ENCODE measurements around the gene SPATC1L.

DNA sequence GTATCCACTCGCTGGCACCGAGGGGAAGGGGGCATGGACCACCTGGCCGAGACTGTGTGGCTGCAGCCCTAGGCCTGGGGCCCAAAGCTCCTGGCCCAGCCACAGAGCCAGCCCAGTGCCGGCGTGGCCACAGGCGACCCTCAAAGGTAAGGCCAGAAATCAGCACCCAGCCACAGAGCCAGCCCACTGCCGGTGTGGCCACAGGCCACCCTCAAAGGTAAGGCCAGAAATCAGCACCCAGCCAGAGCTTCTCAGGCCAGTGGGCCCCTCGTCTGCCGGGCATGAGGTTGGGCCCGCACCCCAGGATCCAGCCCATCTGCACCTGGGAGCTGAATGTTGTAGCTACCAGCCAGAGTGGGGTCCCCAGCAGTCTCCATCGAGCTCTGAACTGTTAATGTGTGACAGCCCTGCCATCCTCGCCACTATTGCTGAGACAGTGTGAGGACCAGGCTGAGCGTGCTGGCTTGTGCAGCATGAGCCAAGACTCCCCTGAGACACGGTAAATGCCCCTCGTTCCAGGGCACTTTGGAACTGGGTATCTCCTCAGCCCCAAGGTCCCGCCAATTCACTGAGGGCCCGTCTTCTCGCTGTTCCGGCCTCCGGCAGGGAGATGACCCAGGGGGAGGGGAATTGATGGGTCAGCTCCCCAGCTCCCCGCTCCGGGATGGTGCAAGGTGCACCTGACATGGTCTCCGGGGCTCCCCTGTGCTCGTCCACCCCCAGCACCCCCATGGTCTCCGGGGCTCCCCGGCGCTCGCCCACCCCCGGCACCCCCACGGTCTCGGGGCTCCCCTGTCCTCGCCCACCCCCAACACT is 24.2 kb downstream of the SPATC1L start:
- TF ChIP-seq, protein P1, sequence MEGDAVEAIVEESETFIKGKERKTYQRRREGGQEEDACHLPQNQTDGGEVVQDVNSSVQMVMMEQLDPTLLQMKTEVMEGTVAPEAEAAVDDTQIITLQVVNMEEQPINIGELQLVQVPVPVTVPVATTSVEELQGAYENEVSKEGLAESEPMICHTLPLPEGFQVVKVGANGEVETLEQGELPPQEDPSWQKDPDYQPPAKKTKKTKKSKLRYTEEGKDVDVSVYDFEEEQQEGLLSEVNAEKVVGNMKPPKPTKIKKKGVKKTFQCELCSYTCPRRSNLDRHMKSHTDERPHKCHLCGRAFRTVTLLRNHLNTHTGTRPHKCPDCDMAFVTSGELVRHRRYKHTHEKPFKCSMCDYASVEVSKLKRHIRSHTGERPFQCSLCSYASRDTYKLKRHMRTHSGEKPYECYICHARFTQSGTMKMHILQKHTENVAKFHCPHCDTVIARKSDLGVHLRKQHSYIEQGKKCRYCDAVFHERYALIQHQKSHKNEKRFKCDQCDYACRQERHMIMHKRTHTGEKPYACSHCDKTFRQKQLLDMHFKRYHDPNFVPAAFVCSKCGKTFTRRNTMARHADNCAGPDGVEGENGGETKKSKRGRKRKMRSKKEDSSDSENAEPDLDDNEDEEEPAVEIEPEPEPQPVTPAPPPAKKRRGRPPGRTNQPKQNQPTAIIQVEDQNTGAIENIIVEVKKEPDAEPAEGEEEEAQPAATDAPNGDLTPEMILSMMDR (IDR thresholded peaks at IDR 0.05) = no peak
- no peak for TF ChIP-seq POLR2A (IDR thresholded peaks at IDR 0.05)
- no peak for TF ChIP-seq EP300 (IDR thresholded peaks at IDR 0.05)
- no peak for TF ChIP-seq POLR2AphosphoS5 (IDR thresholded peaks at IDR 0.05)

Measured in upper lobe of left lung (tissue), 4 donors.